GM12891 (cell line): Measurements from ENCODE around the gene PILRA.

Experiments
- POLR2A ChIP-seq: IDR thresholded peaks from 2 replicates; pipeline ENCODE4 v1.6.1; 2011; ENCODE audit warnings: low read depth, low read length, control low read depth
- SPI1 ChIP-seq: IDR thresholded peaks from 2 replicates; pipeline ENCODE4 v1.6.1; 2011; ENCODE audit warnings: low read depth, low read length, control low read depth
- TAF1 ChIP-seq: IDR thresholded peaks from 2 replicates; pipeline ENCODE4 v1.6.1; 2011; ENCODE audit warnings: low read depth, low read length, control low read depth

- TF ChIP-seq SPI1 (peak; percentile 61), TAF1 (no peak), POLR2A (peak; percentile 26; the same call in 1 of the 2 replicates)
Measured at GRCh38 chr7:100430493-100431285, 57.4 kb downstream of the PILRA start.
